Stimulated activated CD4-positive, alpha-beta T cell treated with anti-CD3 and anti-CD28 coated beads, TNF-alpha, amount 100 ng/mL, for 48 hours (primary cell): ENCODE data around the gene TOX2.

Experiments
- DNase-seq, 3 donors: peaks; one replicate each; pipeline ENCODE4 v3.0.0-alpha.2; 2020; ENCODE audit warnings: low read depth in 3 of 3

Gene TOX2

GRCh38 chr20:43916073-43916880, 1.6 kb downstream of the TOX2 start:
- no peak for DNase-seq

GRCh38 chr20:43916881-43917371, 2.3 kb downstream of the TOX2 start:
- no peak for DNase-seq

- no peak for DNase-seq
Observed at GRCh38 chr20:43917380-43917779, 2.7 kb downstream of the TOX2 start.

- DNase-seq = no peak
Observed at GRCh38 chr20:43919686-43920403, 5.2 kb downstream of the TOX2 start.

GRCh38 chr20:43920797-43921196, 6.1 kb downstream of the TOX2 start:
- DNase-seq = no peak

- DNase-seq = no peak
Observed at GRCh38 chr20:43921227-43921780, 6.7 kb downstream of the TOX2 start.

GRCh38 chr20:43922614-43923013, 8.0 kb downstream of the TOX2 start:
- no peak for DNase-seq

- no peak for DNase-seq
Observed at GRCh38 chr20:43923322-43923721, 8.7 kb downstream of the TOX2 start.

- DNase-seq = no peak
Observed at GRCh38 chr20:43923917-43924316, 9.3 kb downstream of the TOX2 start.

- peak; percentile 21 to 60 (median 46) for DNase-seq
Observed at GRCh38 chr20:43925215-43925614, 10.6 kb downstream of the TOX2 start.

GRCh38 chr20:43925801-43926200, 11.1 kb downstream of the TOX2 start:
- DNase-seq = no peak

GRCh38 chr20:43926287-43927050, 11.8 kb downstream of the TOX2 start:
- DNase-seq = no peak

- no peak for DNase-seq
Observed at GRCh38 chr20:43931976-43932375, 17.3 kb downstream of the TOX2 start.

- no peak for DNase-seq
Observed at GRCh38 chr20:43934833-43935232, 20.2 kb downstream of the TOX2 start.

- no peak for DNase-seq
Observed at GRCh38 chr20:43936104-43936770, 21.6 kb downstream of the TOX2 start.

- no peak for DNase-seq
Observed at GRCh38 chr20:43936805-43937204, 22.2 kb downstream of the TOX2 start.

- no peak for DNase-seq
Observed at GRCh38 chr20:43937591-43937990, 22.9 kb downstream of the TOX2 start.

- no peak for DNase-seq
Observed at GRCh38 chr20:43938017-43938655, 23.5 kb downstream of the TOX2 start.

- no peak for DNase-seq
Observed at GRCh38 chr20:43938932-43939761, 24.5 kb downstream of the TOX2 start.

GRCh38 chr20:43939762-43940121, 25.1 kb downstream of the TOX2 start:
- DNase-seq = no peak
